C4-2B (cell line): ENCODE measurements around the gene KIF13A.

ENCODE experiments used
- CTCF ChIP-seq: fragments of 450-650 bp; conservative IDR thresholded peaks from 2 replicates; pipeline ENCODE4 v1.5.1; 2017; ENCODE audit warnings: mild to moderate bottlenecking
- ZFX ChIP-seq: fragments of 450-650 bp; IDR thresholded peaks from 2 replicates; pipeline ENCODE4 v1.6.1; 2017

- no peak for TF ChIP-seq CTCF
- no peak for TF ChIP-seq ZFX
Measured at GRCh38 chr6:17972074-17972952, 15.1 kb downstream of the KIF13A start.
